DOHH2 (cell line): ENCODE data around the gene FAM53B.

Source experiments
- H3F3A ChIP-seq: fragments of 200-600 bp; sonication (generic), shearing (Covaris generic); 2 replicates; pipeline ENCODE4 v1.6.0; 2016; ENCODE audit warnings: antibody characterized with exemption, mild to moderate bottlenecking; ENCODE audit not compliant: control insufficient read depth, insufficient read depth
- H3K27ac ChIP-seq: fragments of 200-600 bp; sonication (generic); 2 replicates; pipeline ENCODE4 v1.5.1; 2014; ENCODE audit warnings: low read depth, mild to moderate bottlenecking, low read length, moderate library complexity
- H3K27me3 ChIP-seq: fragments of 200-600 bp; sonication (generic); 2 replicates; pipeline ENCODE4 v1.6.1; 2014; ENCODE audit warnings: mild to moderate bottlenecking, low read length, mixed read lengths; ENCODE audit not compliant: control insufficient read depth
- H3K36me3 ChIP-seq: fragments of 200-600 bp; sonication (generic); 2 replicates; pipeline ENCODE4 v1.6.1; 2014; ENCODE audit warnings: mild to moderate bottlenecking, low read length, moderate library complexity, mixed read lengths; ENCODE audit not compliant: control insufficient read depth
- H3K4me1 ChIP-seq: fragments of 200-600 bp; sonication (generic); 2 replicates; pipeline ENCODE4 v1.6.1; 2014; ENCODE audit warnings: mild to moderate bottlenecking, low read length, mixed read lengths; ENCODE audit not compliant: control insufficient read depth
- H3K4me2 ChIP-seq: fragments of 200-600 bp; sonication (generic); 2 replicates; pipeline ENCODE4 v1.6.0; 2014; ENCODE audit warnings: mild to moderate bottlenecking, low read length, moderate library complexity
- H3K4me3 ChIP-seq: fragments of 200-600 bp; sonication (generic); 2 replicates; pipeline ENCODE4 v1.5.1; 2014; ENCODE audit warnings: mild to moderate bottlenecking, low read length, mixed read lengths
- H3K79me2 ChIP-seq: fragments of 200-600 bp; sonication (generic); 2 replicates; pipeline ENCODE4 v1.6.1; 2014; ENCODE audit warnings: mild to moderate bottlenecking, low read length, mixed read lengths; ENCODE audit not compliant: control insufficient read depth
- H3K9me2 ChIP-seq: fragments of 200-600 bp; sonication (generic); replicated peaks from 2 replicates; pipeline ENCODE4 v1.6.1; 2014; ENCODE audit warnings: mild to moderate bottlenecking, low read length, mixed read lengths; ENCODE audit not compliant: control insufficient read depth
- H3K9me3 ChIP-seq: fragments of 200-600 bp; sonication (generic); 2 replicates; pipeline ENCODE4 v1.6.1; 2014; ENCODE audit warnings: antibody characterized with exemption, low read length, mixed read lengths; ENCODE audit not compliant: control insufficient read depth, insufficient read depth
- H4K20me1 ChIP-seq: fragments of 200-600 bp; sonication (generic); 2 replicates; pipeline ENCODE4 v1.6.0; 2014; ENCODE audit warnings: low read depth, mild to moderate bottlenecking, antibody characterized with exemption, low read length, moderate library complexity; ENCODE audit not compliant: control insufficient read depth, insufficient read depth
- EZH2phosphoT487 ChIP-seq: fragments of 200-600 bp; sonication (generic); IDR thresholded peaks from 2 replicates; pipeline ENCODE4 v1.6.1; 2017; ENCODE audit warnings: borderline replicate concordance, mild to moderate bottlenecking, antibody characterized with exemption, low read length, moderate library complexity, mixed read lengths
- TF ChIP-seq, protein P1 (sequence below): fragments of 200-600 bp; sonication (generic); IDR thresholded peaks from one replicate; pipeline ENCODE4 v1.5.1; 2014; ENCODE audit warnings: antibody characterized with exemption, mild to moderate bottlenecking, low read depth, low read length; ENCODE audit not compliant: poor library complexity, severe bottlenecking

Gene FAM53B

DNA sequence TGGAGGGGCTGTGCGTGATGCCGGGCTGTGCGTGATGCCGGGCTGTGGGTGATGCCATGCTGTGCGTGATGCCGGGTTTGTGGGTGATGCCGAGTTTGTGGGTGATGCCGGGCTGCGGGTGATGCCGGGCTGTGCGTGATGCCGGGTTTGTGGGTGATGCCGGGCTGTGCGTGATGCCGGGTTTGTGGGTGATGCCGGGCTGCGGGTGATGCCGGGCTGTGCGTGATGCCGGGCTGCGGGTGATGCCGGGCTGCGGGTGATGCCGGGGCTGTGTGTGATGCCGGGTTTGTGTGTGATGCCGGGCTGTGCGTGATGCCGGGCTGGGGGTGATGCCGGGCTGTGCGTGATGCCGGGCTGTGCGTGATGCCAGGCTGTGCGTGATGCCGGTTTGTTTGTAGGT, 128.9 kb downstream of the FAM53B start:
- Histone ChIP-seq H3K4me2 (no peak overlapping the region; the same call in 1 of the 2 replicates), H3K27ac (no peak overlapping the region), H4K20me1 (no peaks in the 10 kb centered on the region)

DNA sequence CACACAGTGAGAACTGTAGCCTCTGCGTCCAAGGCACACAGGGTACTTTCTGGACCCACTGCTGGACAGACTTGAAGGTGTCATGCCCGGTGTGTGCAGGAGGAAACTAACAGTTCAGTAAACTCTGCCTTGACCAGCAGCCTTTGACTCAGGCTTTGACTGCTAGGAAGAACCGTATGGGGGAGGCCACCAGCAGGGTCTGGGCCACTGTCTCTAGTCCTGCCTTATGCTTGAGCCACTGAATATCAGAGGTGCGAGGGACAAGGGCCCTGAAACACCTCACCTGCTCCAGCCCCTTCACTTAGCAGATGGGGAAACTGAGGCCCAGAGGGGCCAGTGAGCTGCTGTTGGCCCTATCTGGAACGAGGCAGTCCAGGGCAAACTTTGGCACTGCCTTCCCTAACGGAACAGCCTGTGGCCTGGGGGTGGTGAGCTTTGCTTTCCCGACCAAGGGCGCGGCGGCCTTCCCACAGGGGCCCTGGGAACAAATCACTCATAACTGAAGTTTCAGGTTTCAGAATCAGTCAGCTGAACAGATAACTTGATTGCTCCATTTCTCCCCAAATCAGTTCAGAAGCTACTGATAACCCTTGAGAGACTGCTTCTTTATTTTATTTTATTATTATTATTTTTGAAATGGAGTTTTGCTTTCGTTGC, 130.0 kb downstream of the FAM53B start:
- H4K20me1 ChIP-seq = no peaks in the 10 kb centered on the region
- no peaks in the 10 kb centered on the region for H3K9me2 ChIP-seq
- TF ChIP-seq, protein P1, sequence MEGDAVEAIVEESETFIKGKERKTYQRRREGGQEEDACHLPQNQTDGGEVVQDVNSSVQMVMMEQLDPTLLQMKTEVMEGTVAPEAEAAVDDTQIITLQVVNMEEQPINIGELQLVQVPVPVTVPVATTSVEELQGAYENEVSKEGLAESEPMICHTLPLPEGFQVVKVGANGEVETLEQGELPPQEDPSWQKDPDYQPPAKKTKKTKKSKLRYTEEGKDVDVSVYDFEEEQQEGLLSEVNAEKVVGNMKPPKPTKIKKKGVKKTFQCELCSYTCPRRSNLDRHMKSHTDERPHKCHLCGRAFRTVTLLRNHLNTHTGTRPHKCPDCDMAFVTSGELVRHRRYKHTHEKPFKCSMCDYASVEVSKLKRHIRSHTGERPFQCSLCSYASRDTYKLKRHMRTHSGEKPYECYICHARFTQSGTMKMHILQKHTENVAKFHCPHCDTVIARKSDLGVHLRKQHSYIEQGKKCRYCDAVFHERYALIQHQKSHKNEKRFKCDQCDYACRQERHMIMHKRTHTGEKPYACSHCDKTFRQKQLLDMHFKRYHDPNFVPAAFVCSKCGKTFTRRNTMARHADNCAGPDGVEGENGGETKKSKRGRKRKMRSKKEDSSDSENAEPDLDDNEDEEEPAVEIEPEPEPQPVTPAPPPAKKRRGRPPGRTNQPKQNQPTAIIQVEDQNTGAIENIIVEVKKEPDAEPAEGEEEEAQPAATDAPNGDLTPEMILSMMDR = no peak
- no peak for TF ChIP-seq EZH2phosphoT487
- H3K4me1 ChIP-seq = peaks cover 74% of the 10 kb centered on the region
- H3K4me3 ChIP-seq = no peak overlapping the region
- H3F3A ChIP-seq = no peaks in the 10 kb centered on the region; the same call in 1 of the 2 replicates
- H3K79me2 ChIP-seq = no peaks in the 10 kb centered on the region
- H3K4me2 ChIP-seq = no peak overlapping the region
- peaks cover 21% of the 10 kb centered on the region for H3K36me3 ChIP-seq
- no peaks in the 10 kb centered on the region for H3K9me3 ChIP-seq
- H3K27me3 ChIP-seq = no peaks in the 10 kb centered on the region
- no peak overlapping the region for H3K27ac ChIP-seq

More for the DNA sequence above, 128.9 kb downstream of the FAM53B start:
- TF ChIP-seq EZH2phosphoT487 = no peak
- TF ChIP-seq, protein P1 = no peak
- no peaks in the 10 kb centered on the region; the same call in 1 of the 2 replicates for H3F3A ChIP-seq
- peaks cover 4% of the 10 kb centered on the region; the same call in 1 of the 2 replicates for H3K79me2 ChIP-seq
- no peaks in the 10 kb centered on the region for H3K9me2 ChIP-seq
- H3K4me3 ChIP-seq = no peak overlapping the region
- peaks cover 85% of the 10 kb centered on the region for H3K4me1 ChIP-seq
- peaks cover 21% of the 10 kb centered on the region for H3K36me3 ChIP-seq
- H3K9me3 ChIP-seq = no peaks in the 10 kb centered on the region
- no peaks in the 10 kb centered on the region for H3K27me3 ChIP-seq

DNA sequence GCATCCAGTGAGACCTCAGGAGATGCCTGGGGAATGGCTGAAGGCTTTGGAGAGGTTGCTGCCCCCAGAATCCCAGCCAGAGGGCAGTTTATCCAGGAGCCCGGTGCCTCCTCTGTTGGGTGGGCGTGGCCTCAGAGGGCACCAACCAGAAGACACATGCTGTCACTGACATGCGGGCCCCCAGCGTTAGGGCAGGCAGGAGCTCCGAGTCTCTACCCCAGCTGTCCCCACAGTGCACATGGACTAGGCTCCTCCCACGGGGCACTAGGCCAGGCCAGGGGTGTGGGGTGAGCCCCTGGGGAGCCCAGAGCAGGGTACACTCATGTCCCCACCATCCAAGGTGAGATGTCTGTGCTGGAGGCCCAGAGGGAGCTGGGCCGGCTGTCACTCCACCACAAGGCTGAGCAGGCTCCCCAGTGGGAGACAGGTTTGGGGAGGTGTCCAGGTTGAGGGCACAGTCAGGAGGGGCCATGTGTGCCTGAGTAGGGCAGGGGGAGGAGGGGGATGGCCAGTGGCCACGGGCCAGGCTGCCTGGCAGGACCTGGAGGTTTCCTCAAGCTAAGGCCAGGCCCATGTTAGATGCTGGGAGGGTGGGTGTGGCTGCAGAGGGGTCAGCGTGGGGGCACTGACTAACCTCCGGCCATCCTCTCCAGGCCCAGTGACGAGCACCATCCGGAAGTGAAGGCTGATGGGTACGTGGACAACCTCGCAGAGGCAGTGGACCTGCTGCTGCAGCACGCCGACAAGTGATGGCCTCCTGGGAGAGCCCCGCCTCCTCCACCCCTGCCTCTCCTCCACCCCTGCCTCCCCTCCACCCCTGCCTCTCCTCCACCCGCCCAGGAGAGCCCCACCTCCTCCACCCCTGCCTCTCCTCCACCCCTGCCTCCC, 131.3 kb downstream of the FAM53B start:
- Histone ChIP-seq H3K9me3 (no peaks in the 10 kb centered on the region), H3K27ac (peak overlapping the region; percentile 33), H3K4me1 (peaks cover 61% of the 10 kb centered on the region), H3K36me3 (peaks cover 11% of the 10 kb centered on the region), H3F3A (no peaks in the 10 kb centered on the region), H3K9me2 (no peaks in the 10 kb centered on the region), H3K4me3 (peak overlapping the region; percentile 39), H3K79me2 (no peaks in the 10 kb centered on the region), H3K4me2 (peak overlapping the region; percentile 69), H3K27me3 (no peaks in the 10 kb centered on the region), H4K20me1 (no peaks in the 10 kb centered on the region)
- TF ChIP-seq, protein P1 = no peak
- TF ChIP-seq EZH2phosphoT487 = no peak
